ENCODE measurements around the gene DOK4.

The DOK4 gene

GRCh38 chr16:57527610-57528360 is 41.5 kb upstream of the DOK4 start:
- Mint-ChIP-seq H3K4me1 (ENCODE audit: low read depth) (peaks cover 35% of the 10 kb centered on the region), H3K27ac (peak overlapping the region; percentile 31), H3K4me3 (no peak overlapping the region), H3K36me3 (ENCODE audit: low read depth) (peaks cover 5% of the 10 kb centered on the region), H3K9me3 (no peaks in the 10 kb centered on the region), H3K27me3 (no peaks in the 10 kb centered on the region)

DNA sequence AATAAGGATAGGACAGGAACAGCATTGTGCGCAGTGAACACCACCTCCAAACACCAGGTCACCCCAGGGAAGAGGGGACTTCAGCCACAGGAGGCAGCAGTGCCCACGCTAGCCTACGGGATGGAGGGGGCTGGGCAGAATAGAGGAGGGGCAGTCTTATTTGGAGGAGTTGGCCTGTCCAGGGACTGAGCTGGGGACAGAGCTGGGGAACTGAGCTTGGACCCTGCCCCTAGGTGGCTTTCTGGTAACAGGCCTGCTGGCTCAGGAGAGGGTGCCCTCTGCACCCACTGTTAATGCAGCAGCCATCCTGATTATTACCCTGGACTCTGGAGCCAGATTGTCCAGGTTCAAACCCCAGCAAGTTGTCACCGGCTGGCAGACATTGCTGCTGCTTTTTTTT is 40.7 kb upstream of the DOK4 start:
- no peaks in the 10 kb centered on the region for H3K9me3 Mint-ChIP-seq
- H3K4me1 Mint-ChIP-seq (ENCODE audit: low read depth) = peaks cover 29% of the 10 kb centered on the region
- H3K4me3 Mint-ChIP-seq = no peak overlapping the region
- no peaks in the 10 kb centered on the region for H3K27me3 Mint-ChIP-seq
- H3K27ac Mint-ChIP-seq = no peak overlapping the region
- peaks cover 5% of the 10 kb centered on the region for H3K36me3 Mint-ChIP-seq (ENCODE audit: low read depth)

GRCh38 chr16:57526498-57526897 is 40.2 kb upstream of the DOK4 start:
- Mint-ChIP-seq H3K27me3 (no peaks in the 10 kb centered on the region), H3K4me3 (no peak overlapping the region), H3K36me3 (ENCODE audit: low read depth) (peaks cover 5% of the 10 kb centered on the region), H3K27ac (no peak overlapping the region), H3K4me1 (ENCODE audit: low read depth) (peaks cover 23% of the 10 kb centered on the region), H3K9me3 (no peaks in the 10 kb centered on the region)

- Mint-ChIP-seq H3K27me3 (no peaks in the 10 kb centered on the region), H3K9me3 (no peaks in the 10 kb centered on the region), H3K4me1 (ENCODE audit: low read depth) (peaks cover 16% of the 10 kb centered on the region), H3K4me3 (no peak overlapping the region), H3K27ac (no peak overlapping the region), H3K36me3 (ENCODE audit: low read depth) (peaks cover 9% of the 10 kb centered on the region)
These were observed 39.5 kb upstream of the DOK4 start for GRCh38 chr16:57525761-57526160.

DNA sequence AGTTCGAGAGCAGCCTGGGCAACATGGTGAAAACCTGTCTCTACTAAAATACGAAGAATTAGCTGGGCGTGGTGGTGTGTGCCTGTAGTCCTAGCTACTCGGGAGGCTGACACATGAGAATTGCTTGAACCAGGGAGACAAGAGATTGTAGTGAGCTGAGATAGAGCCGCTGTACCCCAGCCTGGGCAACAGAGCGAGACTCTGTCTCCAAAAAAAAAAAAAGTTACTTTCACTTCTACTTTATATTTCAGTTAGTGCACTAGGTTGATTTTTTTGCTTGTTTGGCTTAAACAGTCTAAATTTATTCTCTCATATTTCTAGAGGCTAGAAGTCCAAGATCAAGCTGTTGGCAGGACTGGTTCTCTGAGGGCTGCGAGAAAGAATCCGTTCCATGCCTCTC is 36.7 kb upstream of the DOK4 start:
- Mint-ChIP-seq H3K27me3 (no peaks in the 10 kb centered on the region), H3K9me3 (no peaks in the 10 kb centered on the region), H3K36me3 (ENCODE audit: low read depth) (peaks cover 9% of the 10 kb centered on the region), H3K27ac (no peak overlapping the region), H3K4me1 (ENCODE audit: low read depth) (no peaks in the 10 kb centered on the region), H3K4me3 (no peak overlapping the region)

DNA sequence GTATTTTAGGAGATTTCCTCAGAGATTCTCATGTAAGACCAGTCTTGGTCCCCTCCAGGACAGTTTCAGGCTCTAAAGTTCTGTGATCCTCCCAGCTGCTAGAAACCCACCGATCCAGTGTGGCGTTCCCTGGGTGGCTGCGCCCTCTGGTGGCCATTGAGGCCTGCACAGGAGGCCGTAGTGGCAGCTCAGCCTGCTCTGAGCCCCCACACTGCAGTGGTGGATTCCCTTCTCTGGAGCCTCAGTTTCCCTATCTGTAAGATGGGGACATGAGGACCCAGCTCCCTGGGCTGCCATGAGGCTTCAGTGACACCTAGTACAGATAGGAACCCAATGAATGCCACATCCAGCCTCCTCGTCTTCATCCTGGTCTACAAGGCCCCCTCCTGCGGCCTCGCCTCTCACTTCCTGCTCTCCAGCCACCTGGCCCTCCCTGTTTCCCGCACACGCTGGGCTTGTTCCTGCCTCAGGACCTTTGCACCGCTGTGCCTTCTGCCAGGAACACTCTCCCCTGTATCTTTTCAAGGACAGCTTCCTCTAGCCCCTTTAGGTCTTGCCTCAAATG is 33.6 kb upstream of the DOK4 start:
- Mint-ChIP-seq H3K4me3 (no peak overlapping the region), H3K36me3 (ENCODE audit: low read depth) (peaks cover 9% of the 10 kb centered on the region), H3K27ac (no peak overlapping the region), H3K9me3 (no peaks in the 10 kb centered on the region), H3K4me1 (ENCODE audit: low read depth) (no peaks in the 10 kb centered on the region), H3K27me3 (no peaks in the 10 kb centered on the region)

DNA sequence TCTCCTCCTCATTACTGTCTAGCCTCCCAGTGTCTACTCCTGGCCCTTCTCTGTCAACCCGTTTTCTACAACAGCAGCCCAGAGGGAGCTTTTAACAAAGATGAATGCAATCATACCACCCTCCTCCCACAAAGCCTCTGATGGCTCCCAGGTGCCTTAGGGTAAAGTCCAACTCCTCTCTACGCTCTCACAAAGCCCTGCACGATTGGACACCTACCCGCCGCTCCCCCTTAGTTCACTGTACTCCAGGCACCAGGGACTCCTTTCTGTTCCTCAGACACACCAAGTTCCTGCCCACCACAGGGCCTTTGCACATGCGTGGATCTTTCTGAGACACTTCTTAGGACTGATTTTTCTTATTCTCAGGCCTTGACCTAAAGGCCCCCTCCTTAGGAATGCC is 32.6 kb upstream of the DOK4 start:
- no peaks in the 10 kb centered on the region for H3K27me3 Mint-ChIP-seq
- H3K9me3 Mint-ChIP-seq = no peaks in the 10 kb centered on the region
- H3K4me1 Mint-ChIP-seq (ENCODE audit: low read depth) = no peaks in the 10 kb centered on the region
- H3K27ac Mint-ChIP-seq = no peak overlapping the region
- H3K36me3 Mint-ChIP-seq (ENCODE audit: low read depth) = peaks cover 9% of the 10 kb centered on the region
- H3K4me3 Mint-ChIP-seq = no peak overlapping the region

- no peak overlapping the region for H3K4me3 Mint-ChIP-seq
- no peak overlapping the region for H3K27ac Mint-ChIP-seq
- H3K9me3 Mint-ChIP-seq = no peaks in the 10 kb centered on the region
- H3K4me1 Mint-ChIP-seq (ENCODE audit: low read depth) = no peaks in the 10 kb centered on the region
- no peaks in the 10 kb centered on the region for H3K27me3 Mint-ChIP-seq
- H3K36me3 Mint-ChIP-seq (ENCODE audit: low read depth) = peaks cover 9% of the 10 kb centered on the region
These were observed 32.2 kb upstream of the DOK4 start for GRCh38 chr16:57518520-57518919.

DNA sequence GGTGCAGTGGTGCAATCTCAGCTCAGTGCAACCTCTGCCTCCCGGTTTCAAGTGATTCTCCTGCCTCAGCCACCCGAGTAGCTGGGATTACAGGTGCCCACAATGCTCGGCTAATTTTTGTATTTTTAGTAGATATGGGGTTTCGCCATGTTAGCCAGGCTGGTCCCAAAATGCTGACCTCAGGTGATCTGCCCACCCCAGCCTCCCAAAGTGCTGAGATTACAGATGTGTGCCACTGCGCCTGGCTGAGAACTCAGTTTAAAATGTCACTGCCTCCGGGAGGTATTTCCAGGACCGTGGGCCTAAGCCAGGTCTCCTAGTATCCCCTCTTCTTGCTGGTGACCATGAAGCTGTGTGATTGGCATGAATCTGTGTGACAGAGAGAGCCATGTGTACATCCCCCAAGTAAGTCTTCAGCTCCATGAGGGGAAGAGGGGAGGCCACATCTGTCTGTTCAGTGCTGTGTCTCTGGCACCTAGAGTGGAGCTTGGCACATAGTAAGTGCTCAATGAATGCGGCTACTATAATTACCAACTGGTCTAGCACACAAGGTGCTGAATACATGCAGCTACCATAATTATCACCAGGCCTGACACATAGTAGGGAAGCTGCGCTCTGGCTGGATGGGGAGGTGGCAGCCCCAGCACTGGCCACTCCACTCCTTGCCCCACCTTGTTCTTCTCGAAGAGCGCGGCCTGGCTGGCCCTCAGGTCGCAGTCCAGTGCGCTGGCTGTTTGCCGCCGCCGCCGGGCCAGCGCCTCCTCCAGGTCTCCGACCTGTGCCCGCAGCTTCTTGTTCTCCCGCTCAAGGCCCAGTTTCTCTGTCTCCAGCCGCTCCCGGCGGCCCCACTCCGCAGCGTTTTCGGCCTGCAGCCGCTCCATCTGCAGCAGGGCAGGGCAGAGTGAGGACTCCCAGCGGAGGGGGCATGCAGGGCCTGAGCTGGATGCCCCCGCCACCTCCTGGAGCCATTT is 31.4 kb upstream of the DOK4 start:
- no peaks in the 10 kb centered on the region for H3K27me3 Mint-ChIP-seq
- no peaks in the 10 kb centered on the region for H3K4me1 Mint-ChIP-seq (ENCODE audit: low read depth)
- peaks cover 9% of the 10 kb centered on the region for H3K36me3 Mint-ChIP-seq (ENCODE audit: low read depth)
- no peak overlapping the region for H3K4me3 Mint-ChIP-seq
- no peak overlapping the region for H3K27ac Mint-ChIP-seq
- no peaks in the 10 kb centered on the region for H3K9me3 Mint-ChIP-seq

GRCh38 chr16:57516773-57517172 is 30.5 kb upstream of the DOK4 start:
- no peaks in the 10 kb centered on the region for H3K9me3 Mint-ChIP-seq
- peaks cover 9% of the 10 kb centered on the region for H3K36me3 Mint-ChIP-seq (ENCODE audit: low read depth)
- no peak overlapping the region for H3K27ac Mint-ChIP-seq
- no peaks in the 10 kb centered on the region for H3K27me3 Mint-ChIP-seq
- no peak overlapping the region for H3K4me3 Mint-ChIP-seq
- H3K4me1 Mint-ChIP-seq (ENCODE audit: low read depth) = no peaks in the 10 kb centered on the region

- Mint-ChIP-seq H3K27ac (no peak overlapping the region), H3K4me3 (no peak overlapping the region), H3K27me3 (no peaks in the 10 kb centered on the region)
These were observed 30.0 kb upstream of the DOK4 start for GRCh38 chr16:57516176-57516725.

DNA sequence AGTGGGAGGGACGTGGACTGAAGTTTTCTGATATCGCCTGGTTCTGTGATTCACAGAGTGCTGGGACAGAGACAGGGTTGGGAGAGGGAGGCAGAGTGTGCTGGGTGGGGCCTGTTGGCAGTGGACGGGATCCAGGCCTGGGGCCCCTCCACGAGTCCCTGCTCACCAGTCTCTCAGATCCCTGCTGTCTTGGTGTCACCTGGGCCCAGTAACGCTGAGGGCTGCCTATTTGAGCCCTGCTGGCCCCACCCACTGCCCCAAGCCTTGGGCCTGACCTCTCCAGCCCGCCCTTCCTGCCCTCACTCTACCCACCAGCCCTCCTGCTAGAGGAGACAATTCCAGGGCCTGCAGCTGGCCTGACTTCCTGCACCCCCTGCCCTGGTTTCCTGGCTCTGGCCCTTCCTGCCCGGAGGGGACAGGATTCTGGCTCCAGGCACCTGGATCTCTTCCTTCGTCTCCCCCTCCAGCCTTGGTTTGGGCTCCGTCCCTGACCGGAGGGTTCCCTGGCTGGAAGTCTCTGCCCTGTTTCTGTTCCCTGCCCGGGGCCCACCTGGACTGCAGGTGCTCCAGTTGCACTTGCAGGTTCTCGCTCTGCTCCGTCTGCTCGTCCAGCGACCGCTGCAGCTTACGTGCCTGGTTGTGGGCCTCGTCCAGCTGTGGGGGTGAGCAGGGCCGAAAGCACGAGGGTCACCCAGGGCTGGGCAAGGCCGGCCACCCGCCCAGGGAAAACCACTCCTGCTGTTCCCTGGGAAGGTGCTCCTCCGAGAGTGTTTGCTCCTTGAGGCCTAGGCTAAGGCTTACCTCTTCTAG is 28.7 kb upstream of the DOK4 start:
- H3K4me3 Mint-ChIP-seq = no peak overlapping the region
- no peaks in the 10 kb centered on the region for H3K27me3 Mint-ChIP-seq
- H3K4me1 Mint-ChIP-seq (ENCODE audit: low read depth) = no peaks in the 10 kb centered on the region
- no peak overlapping the region for H3K27ac Mint-ChIP-seq
- H3K36me3 Mint-ChIP-seq (ENCODE audit: low read depth) = peaks cover 6% of the 10 kb centered on the region
- H3K9me3 Mint-ChIP-seq = no peaks in the 10 kb centered on the region

More at GRCh38 chr16:57516176-57516725, 30.0 kb upstream of the DOK4 start:
- Mint-ChIP-seq H3K9me3 (no peaks in the 10 kb centered on the region), H3K36me3 (ENCODE audit: low read depth) (peaks cover 9% of the 10 kb centered on the region), H3K4me1 (ENCODE audit: low read depth) (no peaks in the 10 kb centered on the region)

DNA sequence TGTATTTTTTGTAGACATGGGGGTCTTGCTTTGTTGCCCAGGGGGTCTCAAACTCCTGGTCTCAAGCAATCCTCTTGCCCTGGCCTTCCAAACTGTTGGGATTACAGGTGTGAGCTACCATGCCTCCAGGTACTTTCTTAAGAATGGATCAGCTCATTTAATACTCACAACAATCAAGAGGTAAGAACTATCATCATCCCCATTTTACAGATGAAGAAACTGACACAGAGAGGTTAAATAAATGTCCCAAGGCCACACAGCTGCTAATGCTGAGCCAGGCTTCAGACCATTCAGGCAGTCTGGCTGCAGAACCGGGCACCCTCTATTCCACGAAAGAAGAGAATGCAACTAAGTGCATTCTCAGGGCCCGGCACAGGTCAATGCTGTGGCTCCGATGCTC is 28.1 kb upstream of the DOK4 start:
- H3K36me3 Mint-ChIP-seq (ENCODE audit: low read depth) = peaks cover 6% of the 10 kb centered on the region
- H3K4me1 Mint-ChIP-seq (ENCODE audit: low read depth) = no peaks in the 10 kb centered on the region
- H3K27me3 Mint-ChIP-seq = no peaks in the 10 kb centered on the region
- H3K9me3 Mint-ChIP-seq = no peaks in the 10 kb centered on the region
- H3K27ac Mint-ChIP-seq = no peak overlapping the region
- no peak overlapping the region for H3K4me3 Mint-ChIP-seq

DNA sequence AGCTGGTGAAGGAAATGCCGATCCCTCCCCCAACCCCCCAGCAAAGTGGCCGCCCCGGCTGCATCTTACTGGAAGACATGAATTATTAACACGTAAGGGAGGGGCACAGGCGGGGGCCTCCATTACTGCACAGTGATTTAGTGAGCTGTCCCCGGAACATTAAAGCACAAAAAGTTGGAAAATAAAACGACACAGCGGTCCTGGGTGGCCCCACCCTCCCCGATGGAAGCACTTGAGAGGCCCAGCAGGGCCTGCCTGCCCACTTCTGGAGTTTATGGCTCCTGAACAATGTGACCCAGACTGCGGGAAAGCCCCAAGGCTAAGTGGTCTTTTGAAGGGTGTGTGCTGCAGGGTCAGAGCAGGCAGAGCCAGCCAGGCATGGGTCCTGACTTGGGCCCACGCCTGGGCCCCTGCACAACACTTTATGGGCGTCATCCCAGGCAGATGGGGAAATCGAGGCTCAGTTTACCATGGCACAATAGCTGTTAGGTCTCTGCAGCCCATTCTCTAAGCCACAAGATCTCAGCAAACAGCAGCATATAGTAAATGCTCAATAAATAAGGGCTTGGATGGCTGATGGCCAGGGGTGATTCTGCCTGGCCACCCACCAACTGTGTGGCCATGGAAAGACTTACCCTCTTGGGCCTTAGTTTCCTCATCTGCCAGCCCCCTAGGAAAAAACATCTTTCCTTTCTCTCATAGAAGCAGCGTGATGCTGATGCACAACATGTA is 27.2 kb upstream of the DOK4 start:
- Mint-ChIP-seq H3K4me1 (ENCODE audit: low read depth) (no peaks in the 10 kb centered on the region), H3K4me3 (no peak overlapping the region), H3K9me3 (no peaks in the 10 kb centered on the region), H3K36me3 (ENCODE audit: low read depth) (no peaks in the 10 kb centered on the region), H3K27me3 (no peaks in the 10 kb centered on the region), H3K27ac (no peak overlapping the region)
